SHP77 treated with DMSO at 0.1 percent for 48 hours (cell line): ENCODE measurements around the gene GPR158.
"Not testable (repeated sequence)": the region's sequence is repeated elsewhere in the genome, so short reads cannot be mapped to it uniquely, and the experiment has no call there.

Experiments
- DNase-seq: peaks from one replicate; lab custom pipeline; 2025; lab: John Stamatoyannopoulos, UW

The GPR158 gene, protein sequence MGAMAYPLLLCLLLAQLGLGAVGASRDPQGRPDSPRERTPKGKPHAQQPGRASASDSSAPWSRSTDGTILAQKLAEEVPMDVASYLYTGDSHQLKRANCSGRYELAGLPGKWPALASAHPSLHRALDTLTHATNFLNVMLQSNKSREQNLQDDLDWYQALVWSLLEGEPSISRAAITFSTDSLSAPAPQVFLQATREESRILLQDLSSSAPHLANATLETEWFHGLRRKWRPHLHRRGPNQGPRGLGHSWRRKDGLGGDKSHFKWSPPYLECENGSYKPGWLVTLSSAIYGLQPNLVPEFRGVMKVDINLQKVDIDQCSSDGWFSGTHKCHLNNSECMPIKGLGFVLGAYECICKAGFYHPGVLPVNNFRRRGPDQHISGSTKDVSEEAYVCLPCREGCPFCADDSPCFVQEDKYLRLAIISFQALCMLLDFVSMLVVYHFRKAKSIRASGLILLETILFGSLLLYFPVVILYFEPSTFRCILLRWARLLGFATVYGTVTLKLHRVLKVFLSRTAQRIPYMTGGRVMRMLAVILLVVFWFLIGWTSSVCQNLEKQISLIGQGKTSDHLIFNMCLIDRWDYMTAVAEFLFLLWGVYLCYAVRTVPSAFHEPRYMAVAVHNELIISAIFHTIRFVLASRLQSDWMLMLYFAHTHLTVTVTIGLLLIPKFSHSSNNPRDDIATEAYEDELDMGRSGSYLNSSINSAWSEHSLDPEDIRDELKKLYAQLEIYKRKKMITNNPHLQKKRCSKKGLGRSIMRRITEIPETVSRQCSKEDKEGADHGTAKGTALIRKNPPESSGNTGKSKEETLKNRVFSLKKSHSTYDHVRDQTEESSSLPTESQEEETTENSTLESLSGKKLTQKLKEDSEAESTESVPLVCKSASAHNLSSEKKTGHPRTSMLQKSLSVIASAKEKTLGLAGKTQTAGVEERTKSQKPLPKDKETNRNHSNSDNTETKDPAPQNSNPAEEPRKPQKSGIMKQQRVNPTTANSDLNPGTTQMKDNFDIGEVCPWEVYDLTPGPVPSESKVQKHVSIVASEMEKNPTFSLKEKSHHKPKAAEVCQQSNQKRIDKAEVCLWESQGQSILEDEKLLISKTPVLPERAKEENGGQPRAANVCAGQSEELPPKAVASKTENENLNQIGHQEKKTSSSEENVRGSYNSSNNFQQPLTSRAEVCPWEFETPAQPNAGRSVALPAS (N-terminal part only)

DNA sequence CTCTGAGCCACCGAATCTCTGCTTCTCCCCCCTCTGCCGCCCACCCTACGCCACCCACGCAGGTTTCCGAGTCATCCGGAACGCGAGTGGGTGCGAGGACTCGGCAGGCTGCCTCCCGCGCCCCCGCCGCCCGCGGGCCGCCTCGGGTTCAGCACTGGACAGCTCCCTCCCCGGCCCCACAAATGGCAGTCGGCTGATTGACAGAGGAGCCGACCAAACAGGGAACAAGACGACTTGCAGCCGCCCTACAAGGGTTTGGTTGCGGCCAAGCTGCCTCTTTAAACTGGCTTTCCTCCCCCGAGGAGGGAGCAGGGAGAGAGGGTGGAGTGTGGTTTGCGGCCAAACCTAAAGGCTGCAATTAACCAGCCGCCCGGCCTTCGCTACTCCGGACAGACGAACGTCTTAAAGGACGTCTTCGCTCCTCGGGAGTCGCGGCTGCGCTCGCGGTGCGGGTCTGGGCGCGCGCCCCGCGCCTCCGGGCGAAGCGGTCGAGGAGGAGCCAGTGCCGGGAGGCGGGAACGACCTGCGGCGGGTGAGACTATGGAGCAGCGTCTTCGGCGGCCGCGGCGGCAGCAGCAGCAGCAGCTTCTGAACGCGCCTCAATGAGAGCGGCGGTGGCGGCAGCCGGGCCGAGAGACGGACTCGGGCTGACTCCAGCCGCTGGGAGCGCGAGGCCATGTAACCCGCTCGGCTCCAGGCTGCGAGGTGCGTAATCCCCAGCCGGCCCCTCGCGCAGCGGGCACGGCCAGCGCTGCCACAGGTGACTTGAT lies at the start of gene GPR158:
Gene GPR158 (plus strand): TSS at position 541 of the 770 bp plus-strand sequence. CDS start 420 bp downstream, outside the sequence.
- DNase-seq: no peak

- DNase-seq: no peak
Measured at GRCh38 chr10:25125201-25125611, 49.6 kb upstream of the GPR158 start.

DNA sequence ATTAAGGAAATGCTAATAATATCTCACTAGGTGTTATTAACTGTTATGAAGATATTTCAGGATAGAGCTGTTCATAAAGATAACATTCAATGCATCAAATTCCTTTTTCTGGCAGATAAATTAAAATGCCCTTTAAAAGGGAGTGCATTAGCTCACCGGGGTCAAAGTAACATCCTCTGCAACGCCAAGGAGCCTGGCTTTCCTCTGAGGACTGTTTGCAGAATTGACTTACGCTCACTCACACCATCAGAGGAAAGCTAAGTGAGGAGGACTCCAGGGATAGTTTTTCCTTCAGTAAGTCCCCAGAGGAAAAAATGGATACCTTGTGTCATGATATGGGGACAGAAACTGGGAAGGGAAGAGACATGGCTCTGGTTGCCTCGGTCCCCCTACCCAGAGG lies 45.2 kb upstream of the GPR158 start:
- DNase-seq: no peak

- no peak for DNase-seq
Measured at GRCh38 chr10:25130906-25131305, 43.9 kb upstream of the GPR158 start.

- no peak for DNase-seq
Measured at GRCh38 chr10:25142116-25142864, 32.5 kb upstream of the GPR158 start.

- no peak for DNase-seq
Measured at GRCh38 chr10:25157650-25158049, 17.2 kb upstream of the GPR158 start.

GRCh38 chr10:25159591-25159990 lies 15.2 kb upstream of the GPR158 start:
- DNase-seq: no peak

GRCh38 chr10:25162391-25162790 lies 12.4 kb upstream of the GPR158 start:
- no peak for DNase-seq

DNA sequence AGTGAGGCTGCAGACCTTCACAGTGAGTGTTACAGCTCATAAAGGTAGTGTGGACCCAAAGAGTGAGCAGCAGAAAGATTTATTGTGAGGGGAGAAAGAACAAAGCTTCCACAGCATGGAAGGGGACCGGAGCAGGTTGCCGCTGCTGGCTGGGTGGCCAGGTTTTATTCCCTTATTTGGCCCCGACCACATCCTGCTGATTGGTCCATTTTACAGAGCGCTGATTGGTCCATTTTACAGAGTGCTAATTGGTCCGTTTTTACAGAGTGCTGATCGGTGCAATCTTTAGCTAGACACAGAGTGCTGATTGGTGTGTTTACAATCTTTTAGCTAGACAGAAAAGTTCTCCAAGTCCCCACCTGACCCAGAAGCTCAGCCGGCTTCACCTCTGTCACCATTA lies 11.3 kb upstream of the GPR158 start:
- DNase-seq: not testable (repeated sequence)

DNA sequence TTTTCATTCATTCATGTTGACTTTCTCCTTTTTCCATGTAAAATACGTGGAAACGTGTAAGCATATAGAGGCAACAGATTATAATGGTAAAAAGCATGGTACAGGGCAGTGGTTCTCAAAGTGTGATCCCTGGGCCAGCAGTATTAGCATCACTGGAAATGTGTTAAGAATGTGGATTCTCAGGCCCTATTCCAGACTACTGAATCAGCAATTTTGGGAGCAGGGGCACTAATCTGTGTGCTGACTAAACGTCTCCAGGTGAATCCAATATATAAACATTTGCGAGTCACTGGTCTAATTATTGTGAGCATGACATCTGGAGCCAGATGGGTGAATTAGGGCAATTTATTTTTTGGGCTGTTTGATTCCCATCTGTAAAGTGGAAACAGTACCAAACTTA lies 5.1 kb upstream of the GPR158 start:
- no peak for DNase-seq

GRCh38 chr10:25170627-25171026 lies 4.2 kb upstream of the GPR158 start:
- DNase-seq: no peak

DNA sequence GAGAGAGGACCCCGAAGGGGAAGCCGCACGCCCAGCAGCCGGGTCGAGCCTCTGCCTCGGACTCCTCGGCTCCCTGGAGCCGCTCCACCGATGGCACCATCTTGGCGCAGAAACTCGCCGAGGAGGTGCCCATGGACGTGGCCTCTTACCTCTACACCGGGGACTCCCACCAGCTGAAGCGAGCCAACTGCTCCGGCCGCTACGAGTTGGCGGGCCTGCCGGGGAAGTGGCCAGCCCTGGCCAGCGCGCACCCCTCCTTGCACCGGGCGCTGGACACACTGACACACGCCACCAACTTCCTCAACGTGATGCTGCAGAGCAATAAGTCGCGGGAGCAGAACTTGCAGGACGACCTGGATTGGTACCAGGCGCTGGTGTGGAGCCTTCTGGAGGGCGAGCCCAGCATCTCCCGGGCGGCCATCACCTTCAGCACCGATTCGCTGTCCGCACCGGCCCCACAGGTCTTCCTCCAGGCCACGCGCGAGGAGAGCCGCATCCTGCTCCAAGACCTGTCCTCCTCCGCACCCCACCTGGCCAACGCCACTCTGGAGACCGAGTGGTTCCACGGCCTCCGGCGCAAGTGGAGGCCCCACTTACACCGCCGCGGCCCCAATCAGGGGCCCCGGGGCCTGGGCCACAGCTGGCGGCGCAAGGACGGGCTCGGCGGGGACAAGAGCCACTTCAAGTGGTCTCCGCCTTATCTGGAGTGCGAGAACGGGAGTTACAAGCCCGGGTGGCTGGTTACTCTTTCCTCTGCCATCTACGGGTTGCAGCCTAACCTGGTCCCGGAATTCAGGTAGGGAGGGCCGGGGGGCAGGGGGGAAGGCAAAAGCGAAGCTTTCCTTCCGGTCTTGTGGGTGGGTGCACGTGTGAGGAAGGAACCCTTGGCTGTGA lies 973 bp downstream of the GPR158 start:
- no peak for DNase-seq

DNA sequence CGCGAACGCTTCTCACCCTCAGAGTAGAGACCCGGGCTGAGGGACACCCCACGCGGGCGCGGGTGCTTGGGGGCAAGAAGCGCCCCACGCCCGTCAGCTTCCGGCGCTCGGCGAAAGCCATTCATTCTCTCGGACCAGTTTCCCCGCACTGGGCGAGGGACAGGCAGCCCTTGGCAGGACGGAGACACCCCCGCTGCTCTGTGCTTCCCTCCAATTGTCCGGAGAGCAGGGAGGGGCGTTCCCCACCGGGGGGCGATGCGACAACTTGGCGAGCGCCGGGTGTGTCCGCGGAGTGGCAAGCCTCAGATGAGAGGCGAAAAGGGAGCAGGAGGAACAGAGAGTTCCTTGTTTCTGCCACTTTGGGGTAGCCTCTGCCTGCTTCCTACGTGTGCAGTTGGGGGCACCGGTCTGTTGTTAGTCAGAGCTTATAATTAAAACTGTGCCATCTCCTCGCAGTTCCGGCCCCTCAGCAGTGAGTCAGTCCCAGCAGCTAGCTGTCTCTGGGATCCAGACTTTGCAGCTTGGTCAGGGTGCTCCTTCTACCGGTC lies 1.7 kb downstream of the GPR158 start:
- no peak for DNase-seq

GRCh38 chr10:25177093-25177753 lies 2.4 kb downstream of the GPR158 start:
- no peak for DNase-seq

GRCh38 chr10:25177754-25178135 lies 2.9 kb downstream of the GPR158 start:
- DNase-seq: no peak

GRCh38 chr10:25178411-25178810 lies 3.6 kb downstream of the GPR158 start:
- DNase-seq: no peak

GRCh38 chr10:25180801-25181200 lies 6.0 kb downstream of the GPR158 start:
- DNase-seq: no peak

- DNase-seq: no peak
Measured at GRCh38 chr10:25182636-25183035, 7.8 kb downstream of the GPR158 start.
